Medulla oblongata (tissue), 1 donor: ENCODE data around the gene LRRC8E.

Experiments
- DNase-seq: peaks from one replicate; pipeline ENCODE4 v3.0.0-alpha.2; 2015; ENCODE audit errors: extremely low spot score

Gene LRRC8E

DNA sequence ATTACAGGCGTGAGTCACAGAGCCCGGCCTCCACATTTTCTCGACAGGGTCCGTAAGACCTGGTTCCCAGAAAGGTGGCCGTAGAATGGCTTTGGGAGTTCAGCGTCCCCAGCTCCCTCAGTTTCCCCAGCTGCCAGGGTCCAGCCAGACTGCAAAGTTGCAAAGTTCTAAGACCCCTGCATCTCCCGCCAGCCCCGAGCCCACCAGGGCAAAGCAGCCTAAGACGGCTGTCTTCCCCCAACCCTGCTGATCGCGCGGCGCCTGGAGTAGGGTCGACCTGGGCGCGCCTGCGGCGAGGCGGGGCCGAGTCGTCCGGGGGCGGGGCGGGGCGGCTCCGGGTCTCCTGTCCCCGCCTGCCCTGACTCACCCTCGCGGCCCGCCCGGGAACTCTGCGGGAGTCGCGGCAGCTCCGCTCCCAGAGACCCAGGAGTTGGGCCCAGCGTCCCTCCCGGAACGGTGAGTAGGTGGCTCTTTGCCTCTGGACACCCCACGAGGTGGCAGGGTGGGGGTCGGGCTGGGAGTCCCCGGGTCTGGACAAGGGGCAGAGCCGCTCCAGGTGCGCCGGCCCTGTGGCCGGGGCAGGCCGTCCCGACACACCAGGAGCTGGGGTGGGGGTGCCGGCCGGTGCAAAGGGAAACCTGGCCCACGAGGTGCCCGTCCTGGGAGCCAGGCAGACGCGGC is at the start of gene LRRC8E:
Gene LRRC8E, plus strand, starts transcription at position 366 of the 681 bp plus-strand sequence. CDS start 7,094 bp downstream, outside the sequence.
- DNase-seq, result no peak

DNA sequence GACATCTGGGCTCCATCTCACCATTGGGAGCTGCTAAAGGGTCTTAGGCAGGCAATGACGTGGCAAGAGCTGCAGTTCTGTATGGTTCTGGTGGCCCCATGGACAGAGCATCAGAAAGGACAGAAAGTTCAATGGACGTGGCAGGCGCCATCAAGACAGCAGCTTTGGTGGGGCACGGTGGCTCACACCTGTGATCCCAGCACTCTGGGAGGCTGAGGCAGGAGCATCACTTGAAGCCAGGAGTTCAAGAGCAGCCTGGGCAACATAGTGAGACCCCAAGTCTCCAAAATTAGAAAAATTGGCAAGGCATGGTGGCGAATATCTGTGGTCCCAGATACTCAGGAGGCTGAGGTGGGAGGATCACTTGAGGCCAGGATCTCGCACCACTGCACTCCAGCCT is 48.8 kb upstream of the LRRC8E start:
- no peak for DNase-seq

DNA sequence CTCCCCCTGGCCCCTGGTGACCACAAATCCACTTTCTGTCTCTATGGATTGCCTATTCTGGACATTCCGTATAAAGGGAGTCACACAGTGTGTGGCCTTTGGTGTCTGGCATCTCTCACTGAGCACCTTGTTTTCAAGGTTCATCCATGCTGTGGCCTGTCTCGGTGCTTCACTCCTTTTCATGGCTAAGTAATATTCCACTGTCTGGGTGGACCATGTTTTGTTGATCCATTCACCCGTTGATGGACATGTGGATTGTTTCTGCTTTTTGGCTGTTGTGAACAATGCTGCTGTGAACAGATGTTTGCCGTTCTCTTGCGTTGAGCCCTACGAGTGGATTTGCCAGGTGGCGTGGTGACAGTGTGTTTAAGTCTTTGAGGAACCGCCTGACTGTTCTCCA is 47.7 kb upstream of the LRRC8E start:
- no peak for DNase-seq

DNA sequence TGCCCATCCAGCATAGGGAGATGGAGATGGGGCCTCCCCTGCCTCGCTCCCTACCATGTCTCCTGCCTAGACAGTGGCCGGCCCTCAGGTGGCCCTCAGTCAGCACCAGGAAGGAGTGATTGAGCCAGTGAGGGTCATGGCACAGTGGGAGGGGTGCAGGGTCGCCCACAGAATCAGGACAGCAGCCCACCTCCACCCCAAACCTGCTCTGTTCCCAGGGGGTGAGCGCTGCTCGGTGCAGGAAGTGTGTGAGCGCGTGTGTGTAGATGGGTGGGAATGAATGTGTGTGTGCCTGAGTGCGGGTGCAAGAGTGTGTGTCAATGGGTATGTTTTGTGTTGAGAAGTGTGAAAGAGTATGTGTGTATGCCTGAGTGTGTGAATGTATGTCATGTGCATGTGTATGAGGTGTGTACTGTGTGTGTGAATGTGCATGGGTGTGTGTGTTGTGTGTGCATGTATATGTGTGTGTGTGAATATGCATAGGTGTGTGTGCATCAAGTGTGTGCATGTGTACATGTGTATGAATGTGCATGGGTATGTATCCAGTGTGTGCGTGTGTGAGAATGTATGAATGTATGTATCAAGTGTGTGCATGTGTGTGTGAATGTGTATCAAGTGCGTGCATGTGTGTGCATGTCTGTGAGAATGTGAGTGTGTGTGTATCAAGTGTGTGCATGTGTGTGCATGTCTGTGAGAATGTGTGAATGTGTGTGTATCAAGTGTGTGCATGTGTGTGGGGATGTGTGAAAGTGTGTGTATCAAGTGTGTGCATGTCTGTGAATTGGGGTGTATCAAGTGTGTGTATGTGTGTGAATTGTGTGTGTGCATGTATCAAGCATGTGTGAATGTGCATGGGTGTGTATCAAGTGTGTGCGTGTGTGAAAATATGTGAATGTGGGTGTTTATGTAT is 46.3 kb upstream of the LRRC8E start:
- no peak for DNase-seq

DNA sequence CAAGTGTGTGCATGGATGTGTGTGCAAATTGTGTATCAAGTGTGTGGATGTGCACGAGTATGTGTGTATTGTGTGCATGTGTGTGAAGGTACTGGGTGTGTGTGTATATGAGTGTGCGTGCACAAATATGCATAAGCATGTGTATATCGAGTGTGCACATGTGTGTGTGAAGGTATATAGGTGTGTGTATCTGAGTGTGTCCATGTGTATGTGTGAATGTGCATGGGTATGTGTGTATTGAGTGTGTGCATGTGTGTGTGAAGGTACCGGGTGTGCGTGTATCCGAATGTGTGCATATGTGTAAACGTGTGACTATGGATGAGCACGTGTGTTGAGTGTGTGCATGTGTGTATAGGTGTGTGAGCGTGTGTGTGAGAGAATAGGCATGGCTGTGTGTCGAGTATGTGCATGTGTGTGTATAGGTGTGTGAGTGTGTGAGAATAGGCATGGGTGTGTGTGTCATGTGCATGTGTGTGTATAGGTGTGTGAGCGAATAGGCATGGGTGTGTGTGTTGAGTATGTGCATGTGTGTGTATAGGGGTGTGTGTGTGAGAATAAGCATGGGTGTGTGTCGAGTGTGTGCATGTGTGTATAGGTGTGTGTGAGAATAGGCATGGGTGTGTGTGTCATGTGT is 45.5 kb upstream of the LRRC8E start:
- DNase-seq, result no peak

DNA sequence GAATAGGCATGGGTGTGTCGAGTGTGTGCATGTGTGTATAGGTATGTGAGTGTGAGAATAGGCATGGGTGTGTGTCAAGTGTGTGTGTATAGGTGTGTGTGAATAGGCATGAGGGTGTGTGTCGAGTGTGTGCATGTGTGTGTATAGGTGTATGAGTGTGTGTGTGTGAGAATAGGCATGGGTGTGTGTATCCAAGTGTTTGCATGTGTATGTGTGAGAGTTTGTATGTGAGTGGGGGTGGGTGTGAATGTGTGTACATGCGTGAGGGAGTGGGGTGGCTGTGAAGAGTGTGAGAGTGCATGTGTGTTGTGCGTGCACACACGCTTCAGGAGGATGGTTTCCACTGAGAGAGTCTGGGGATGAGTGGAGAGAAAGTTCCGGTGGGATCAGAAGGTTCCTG is 44.8 kb upstream of the LRRC8E start:
- DNase-seq, result no peak

DNA sequence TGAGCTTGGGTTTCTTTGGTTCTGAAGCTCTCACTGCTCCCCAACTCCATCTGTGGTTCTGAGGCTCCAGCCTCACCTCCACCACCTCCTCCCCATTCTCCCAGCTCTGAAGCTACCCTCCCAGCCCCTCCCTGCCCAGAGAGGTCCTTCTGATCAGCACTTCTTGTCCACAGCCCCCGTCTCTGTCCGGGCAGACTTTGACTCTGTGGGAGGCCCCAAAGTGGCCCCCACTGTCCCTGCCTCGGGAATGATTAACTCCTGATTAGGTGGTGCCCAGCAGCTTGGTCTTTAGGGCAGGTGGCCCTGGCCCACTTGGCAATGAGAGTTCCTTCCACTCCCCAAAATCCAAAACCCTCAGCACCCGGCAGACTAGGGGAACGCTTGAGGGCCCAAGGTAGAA is 43.9 kb upstream of the LRRC8E start:
- no peak for DNase-seq

DNA sequence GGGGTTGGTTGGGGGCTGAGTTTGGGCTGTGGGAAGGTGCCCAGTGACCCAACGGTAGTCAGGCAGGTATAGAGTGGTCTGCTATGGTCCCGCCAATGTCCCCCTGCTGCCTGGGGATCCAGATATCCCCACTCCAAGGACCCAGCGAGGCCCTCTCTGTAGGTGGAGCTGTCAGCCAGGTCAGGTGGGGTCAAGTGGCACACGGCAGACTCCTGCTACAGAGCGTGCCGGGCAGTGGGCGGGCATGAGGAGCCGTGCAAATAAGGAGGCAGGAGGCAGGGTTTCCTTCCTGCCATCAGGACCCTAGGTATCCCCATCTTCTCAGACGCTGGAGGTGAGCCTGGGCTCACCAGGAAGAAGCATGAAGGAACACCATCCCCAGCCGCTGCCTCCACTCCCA is 43.4 kb upstream of the LRRC8E start:
- DNase-seq, result no peak

DNA sequence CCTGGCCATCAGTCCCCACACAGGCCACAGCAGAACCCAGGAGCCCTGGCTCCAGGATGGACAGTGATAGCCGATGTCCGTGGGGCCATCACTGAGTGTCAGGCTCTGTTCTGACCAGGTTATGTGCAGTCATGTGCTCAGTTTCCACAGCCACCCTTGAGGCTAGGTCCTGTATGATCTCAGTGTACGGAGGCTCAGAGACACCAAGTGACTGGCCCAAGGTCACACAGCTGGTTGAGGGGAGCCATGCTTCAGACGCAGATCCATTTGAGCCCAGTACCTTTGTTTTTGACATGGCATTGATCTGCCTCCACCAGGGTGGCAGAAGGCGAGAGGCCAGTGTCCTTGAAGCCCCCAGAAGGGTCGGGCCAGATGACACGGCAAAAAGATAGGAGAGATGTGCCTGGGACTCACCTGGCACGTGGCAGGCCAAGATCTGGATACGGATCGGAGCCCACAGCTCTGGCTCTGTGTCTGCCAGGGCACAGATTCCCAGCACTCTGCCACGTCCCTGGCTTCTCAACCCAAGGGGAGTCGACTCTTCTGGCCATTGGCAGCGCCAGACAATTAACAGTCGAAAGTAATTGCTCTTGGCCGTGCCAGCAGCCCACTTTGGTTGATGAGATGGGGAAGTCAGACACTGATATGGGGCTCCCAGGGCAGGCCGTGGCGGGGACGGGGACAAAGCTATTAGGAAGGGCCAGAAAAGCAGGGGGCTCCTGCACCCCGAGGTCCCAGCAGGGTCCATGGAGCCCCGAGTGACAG is 42.7 kb upstream of the LRRC8E start:
- no peak for DNase-seq

DNA sequence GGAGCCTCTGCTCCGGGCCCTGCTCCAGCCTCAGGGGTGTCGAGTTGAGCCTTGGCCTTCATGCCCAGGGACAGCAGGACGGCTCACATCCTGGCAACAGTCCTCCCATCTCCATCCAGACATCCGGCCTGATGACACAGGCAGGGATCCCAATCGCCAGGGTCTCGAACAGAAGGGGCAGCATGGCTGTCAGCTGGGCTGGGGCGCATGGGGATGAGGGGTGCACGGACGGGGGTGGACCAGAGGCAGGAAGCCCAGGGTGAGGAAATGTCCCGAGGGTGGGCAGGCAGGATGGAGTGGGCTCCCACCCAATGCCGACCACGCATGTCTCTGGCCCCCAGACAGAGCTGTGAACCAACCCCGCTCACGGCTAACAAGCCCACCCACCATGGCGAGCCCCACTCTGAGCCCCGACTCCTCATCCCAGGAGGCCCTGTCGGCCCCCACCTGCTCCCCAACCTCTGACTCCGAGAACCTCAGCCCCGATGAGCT is 42.1 kb upstream of the LRRC8E start:
- DNase-seq, result no peak

DNA sequence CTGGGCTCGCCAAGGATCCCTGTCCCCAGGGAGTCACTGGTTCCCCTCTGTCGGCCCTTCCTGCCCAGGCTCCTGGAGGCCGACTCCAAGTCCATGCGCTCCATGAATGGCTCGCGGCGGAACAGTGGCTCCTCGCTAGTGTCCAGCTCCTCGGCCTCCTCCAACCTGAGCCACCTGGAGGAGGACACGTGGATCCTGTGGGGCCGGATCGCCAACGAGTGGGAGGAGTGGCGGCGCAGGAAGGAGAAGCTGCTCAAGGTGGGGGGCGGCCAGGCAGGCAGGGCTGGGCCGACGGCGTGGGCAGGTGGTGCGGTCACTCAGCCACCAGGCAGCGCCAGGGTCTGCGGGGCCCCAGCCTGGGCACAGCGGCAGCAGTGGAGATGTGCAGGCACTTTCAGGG is 40.6 kb upstream of the LRRC8E start:
- no peak for DNase-seq

DNA sequence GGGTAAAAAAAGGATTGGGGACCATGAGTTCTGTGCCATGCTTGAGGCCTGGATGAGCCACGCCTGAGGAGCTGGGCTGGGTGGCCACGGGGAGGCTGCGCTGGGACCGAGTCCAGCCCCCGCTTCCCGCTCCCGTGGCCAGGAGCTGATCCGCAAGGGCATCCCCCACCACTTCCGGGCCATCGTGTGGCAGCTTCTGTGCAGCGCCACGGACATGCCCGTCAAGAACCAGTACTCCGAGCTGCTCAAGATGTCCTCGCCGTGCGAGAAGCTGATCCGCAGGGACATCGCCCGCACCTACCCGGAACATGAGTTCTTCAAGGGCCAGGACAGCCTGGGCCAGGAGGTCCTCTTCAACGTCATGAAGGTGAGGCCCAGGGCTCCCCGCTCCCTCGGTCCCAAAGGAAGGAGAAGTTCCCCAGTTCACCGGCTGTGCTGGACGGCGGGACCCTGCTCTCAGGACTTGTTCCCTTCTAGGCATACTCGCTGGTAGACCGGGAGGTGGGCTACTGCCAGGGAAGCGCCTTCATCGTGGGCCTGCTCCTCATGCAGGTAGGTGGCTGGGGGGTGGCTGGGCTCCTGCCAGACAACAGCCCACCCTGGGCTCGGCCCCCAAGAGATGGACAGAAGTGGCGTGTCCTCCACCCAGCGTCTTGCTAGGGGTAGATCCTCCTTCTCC is 39.4 kb upstream of the LRRC8E start:
- no peak for DNase-seq

DNA sequence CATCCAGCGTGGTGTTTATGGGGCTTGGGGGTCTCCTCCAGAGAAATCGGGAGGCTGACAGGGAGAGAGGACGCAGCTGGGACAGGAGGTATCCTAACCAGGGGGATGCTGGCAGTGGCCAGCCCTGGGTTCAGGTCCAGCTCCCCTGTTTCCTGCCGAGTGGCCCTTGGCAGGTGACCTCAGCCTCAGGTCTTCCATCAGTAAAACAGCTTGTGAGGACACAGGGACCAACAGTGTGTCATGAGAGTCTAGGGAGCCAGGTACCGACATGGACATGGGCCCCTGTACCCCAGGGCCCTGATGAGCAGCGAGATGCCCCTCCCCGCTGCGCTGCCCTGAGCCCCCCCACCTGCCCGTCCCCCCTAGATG is 38.7 kb upstream of the LRRC8E start:
- DNase-seq, result no peak

DNA sequence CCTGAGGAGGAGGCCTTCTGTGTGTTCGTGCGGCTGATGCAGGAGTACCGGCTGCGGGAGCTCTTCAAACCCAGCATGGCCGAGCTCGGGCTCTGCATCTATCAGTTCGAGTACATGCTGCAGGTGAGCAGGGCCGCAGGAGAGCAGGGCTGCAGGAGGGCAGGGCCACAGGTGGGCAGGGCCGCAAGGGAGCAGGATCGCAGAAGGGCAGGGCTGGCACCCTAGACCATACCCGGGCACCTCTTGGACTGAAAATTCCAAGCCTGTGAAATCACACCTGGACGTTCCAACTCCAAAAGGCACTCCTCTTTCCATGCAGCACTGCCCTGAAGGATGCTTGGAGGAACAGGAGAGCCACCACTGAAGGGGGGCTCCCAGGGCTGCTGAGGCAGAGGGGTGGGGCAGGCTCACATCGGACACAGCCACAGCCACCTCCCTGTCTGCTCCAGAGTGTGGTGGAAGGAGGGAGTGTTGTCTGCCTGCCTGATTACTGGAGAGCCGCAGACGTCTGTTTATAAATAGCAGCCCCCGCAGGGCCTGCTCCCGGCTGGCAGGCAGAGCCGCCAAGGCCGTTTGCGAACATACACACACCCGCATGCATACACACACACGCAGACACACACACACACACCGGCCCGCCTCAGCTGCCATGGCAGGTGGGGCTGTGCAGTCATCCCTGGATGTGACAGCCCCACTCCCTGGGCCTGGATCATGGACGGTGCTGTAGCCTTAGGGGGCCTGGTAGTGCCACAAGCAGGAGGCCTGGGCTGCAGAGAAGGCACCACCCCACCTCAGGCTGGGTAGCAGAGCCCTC is 38.1 kb upstream of the LRRC8E start:
- no peak for DNase-seq

DNA sequence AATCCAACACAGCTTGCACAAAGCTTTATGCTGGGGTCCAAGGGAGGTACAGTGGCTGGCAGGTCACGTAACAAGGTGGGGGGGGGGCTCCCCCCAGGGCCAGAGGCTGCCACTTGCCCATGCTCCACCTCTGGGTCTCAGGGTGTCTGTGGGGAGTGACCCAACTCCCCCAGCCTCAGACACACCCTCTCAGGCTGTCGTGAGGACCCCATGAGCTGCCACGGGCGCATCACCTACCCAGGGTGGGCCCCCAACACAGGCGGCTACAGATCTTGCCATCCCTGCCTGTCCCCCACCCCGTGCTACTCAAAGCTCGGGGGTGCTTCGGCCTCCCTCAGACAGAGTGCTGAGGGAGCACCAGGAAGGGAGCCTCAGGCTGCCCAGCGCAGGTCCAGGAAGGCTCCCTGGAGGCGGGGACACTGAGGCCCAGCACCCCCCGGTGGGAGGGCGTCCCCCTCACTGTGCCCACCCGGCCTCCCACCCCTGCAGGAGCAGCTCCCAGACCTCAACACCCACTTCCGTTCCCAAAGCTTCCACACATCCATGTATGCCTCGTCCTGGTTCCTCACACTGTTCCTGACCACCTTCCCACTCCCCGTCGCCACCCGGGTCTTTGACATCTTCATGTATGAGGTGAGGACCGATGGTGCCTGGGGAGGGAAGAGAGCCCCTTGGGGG is 37.2 kb upstream of the LRRC8E start:
- DNase-seq, result no peak

DNA sequence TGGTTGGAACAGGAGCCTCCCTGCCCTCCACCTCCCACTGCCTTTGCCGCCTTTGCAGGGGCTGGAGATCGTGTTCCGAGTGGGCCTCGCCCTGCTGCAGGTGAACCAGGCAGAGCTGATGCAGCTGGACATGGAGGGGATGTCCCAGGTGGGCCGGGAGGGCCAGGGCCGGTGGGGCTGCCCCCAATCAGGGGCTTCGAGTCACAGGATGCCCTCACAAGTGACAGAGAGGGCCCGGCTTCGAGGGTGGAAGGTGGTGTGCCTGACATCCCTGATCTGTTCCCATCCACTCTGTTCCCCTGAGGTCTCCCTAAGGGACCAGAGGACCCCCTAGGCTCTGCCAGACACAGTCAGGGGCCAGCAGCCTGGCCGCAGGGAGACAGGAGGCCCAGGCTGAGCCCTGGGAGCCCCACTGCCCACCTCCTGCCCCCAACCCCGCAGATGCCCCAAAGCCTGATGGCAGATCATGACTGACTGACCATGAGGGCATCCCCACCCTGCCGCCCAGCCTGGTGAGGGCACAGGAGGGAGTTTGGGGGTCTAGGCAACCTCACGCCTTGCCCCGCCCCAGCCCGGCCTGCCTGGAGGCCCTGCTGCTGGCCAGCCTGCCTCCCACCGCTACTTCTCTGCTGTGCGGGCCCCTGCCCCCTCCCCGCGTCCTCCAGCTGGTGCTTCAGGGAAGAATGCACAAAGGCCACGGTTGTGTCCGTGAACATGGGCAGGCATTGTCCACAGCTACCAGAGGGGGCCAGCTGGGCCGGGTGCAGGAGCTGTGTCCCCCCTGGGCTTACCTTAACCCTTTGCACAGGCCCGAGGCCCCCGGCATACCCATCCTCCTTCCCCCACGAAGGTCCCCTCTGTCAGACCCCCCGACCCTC is 36.4 kb upstream of the LRRC8E start:
- DNase-seq, result peak; percentile 94

DNA sequence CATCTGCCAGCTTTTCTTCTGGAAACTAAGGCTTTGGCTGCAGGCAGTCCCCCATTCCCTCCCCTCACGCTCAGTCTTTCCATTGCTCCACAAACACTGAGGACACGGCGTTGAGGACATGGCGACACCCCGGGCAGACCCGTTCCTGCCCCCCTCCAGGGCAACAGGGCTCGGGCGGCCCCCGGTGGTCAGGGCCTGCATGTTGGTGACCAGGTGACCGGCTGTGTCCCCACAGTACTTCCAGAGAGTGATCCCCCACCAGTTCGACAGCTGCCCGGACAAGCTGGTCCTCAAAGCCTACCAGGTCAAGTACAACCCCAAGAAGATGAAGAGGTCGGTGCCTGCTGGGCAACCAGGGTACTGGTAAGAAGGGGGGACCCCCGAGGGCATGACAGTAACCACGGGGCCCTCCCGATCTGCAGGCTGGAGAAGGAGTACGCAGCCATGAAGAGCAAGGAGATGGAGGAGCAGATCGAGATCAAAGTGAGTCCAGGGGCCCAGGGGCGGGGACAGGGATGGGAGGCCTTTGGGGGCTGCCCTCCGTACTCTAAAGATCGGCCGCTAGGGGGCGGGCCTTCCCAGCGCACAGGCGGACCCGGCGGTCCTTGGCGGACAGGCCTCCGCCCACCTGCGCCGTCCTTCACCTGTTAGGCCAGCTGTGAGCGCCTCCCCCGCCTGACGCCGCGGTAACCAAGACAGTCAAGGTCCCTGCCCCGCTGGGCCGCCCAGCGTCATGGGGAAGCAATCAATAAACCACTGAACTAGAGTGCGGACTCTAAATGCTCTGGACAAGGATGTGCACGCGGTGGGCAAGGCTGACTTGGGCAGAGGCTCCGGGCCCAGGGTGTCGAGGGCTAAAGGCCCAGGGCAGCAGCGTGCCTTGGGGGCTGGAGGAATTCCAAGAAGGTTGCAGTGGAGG is 35.2 kb upstream of the LRRC8E start:
- DNase-seq, result peak; percentile 73

DNA sequence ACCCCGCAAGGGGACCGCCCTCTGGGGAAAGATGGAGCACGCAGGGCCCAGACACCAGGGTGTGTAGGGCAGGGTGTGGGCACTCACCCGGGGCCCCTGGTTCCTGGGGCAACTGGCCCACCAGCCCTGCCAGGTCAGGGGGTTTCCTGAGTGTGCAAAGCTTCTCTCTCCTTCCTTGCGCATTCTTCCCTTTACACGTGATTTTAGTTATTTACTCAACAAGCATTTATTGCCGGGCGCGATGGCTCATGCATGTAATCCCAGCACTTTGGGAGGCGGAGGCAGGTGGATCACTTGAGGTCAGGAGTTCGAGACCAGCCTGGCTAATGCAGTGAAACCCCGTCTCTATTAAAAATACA is 34.6 kb upstream of the LRRC8E start:
- no peak for DNase-seq
